ENCODE results near the gene KMT5C.

Gene KMT5C

GRCh38 chr19:55306712-55307111 is 33.0 kb upstream of the KMT5C start:
- TF ChIP-seq TAF1 (IDR thresholded peaks at IDR 0.05; ENCODE audit: borderline replicate concordance, low read depth, low read length) (no peak), POLR2A (IDR thresholded peaks at IDR 0.05; ENCODE audit: low read depth, low read length) (no peak), POLR2AphosphoS5 (IDR thresholded peaks at IDR 0.05; ENCODE audit: low read depth, low read length) (no peak)
- FAIRE-seq, result no peak
- no peak for DNase-seq (ENCODE audit: insufficient read length)

- TF ChIP-seq POLR2A (IDR thresholded peaks at IDR 0.05; ENCODE audit: low read depth, low read length) (no peak), POLR2AphosphoS5 (IDR thresholded peaks at IDR 0.05; ENCODE audit: low read depth, low read length) (no peak), TAF1 (IDR thresholded peaks at IDR 0.05; ENCODE audit: borderline replicate concordance, low read depth, low read length) (no peak)
- FAIRE-seq, result no peak
- DNase-seq (ENCODE audit: insufficient read length), result no peak
Measured at GRCh38 chr19:55308281-55308680, 31.4 kb upstream of the KMT5C start.

GRCh38 chr19:55309448-55309847 is 30.2 kb upstream of the KMT5C start:
- TF ChIP-seq TAF1 (IDR thresholded peaks at IDR 0.05; ENCODE audit: borderline replicate concordance, low read depth, low read length) (no peak), POLR2AphosphoS5 (IDR thresholded peaks at IDR 0.05; ENCODE audit: low read depth, low read length) (no peak), POLR2A (IDR thresholded peaks at IDR 0.05; ENCODE audit: low read depth, low read length) (no peak)
- FAIRE-seq (no peak), DNase-seq (ENCODE audit: insufficient read length) (no peak)

GRCh38 chr19:55310498-55310897 is 29.2 kb upstream of the KMT5C start:
- DNase-seq (ENCODE audit: insufficient read length) (no peak), FAIRE-seq (no peak)
- TF ChIP-seq TAF1 (IDR thresholded peaks at IDR 0.05; ENCODE audit: borderline replicate concordance, low read depth, low read length) (no peak), POLR2A (IDR thresholded peaks at IDR 0.05; ENCODE audit: low read depth, low read length) (no peak), POLR2AphosphoS5 (IDR thresholded peaks at IDR 0.05; ENCODE audit: low read depth, low read length) (no peak)

- no peak for DNase-seq (ENCODE audit: insufficient read length)
- TF ChIP-seq TAF1 (IDR thresholded peaks at IDR 0.05; ENCODE audit: borderline replicate concordance, low read depth, low read length) (no peak), POLR2AphosphoS5 (IDR thresholded peaks at IDR 0.05; ENCODE audit: low read depth, low read length) (no peak), POLR2A (IDR thresholded peaks at IDR 0.05; ENCODE audit: low read depth, low read length) (no peak)
- no peak for FAIRE-seq
Measured at GRCh38 chr19:55311397-55311796, 28.3 kb upstream of the KMT5C start.

- no peak for DNase-seq (ENCODE audit: insufficient read length)
- TF ChIP-seq POLR2AphosphoS5 (IDR thresholded peaks at IDR 0.05; ENCODE audit: low read depth, low read length), result no peak
- TF ChIP-seq POLR2A (IDR thresholded peaks at IDR 0.05; ENCODE audit: low read depth, low read length), result no peak
- TF ChIP-seq TAF1 (IDR thresholded peaks at IDR 0.05; ENCODE audit: borderline replicate concordance, low read depth, low read length), result no peak
- FAIRE-seq, result no peak
Measured at GRCh38 chr19:55311797-55312196, 27.9 kb upstream of the KMT5C start.

- TF ChIP-seq TAF1 (IDR thresholded peaks at IDR 0.05; ENCODE audit: borderline replicate concordance, low read depth, low read length), result no peak
- no peak for TF ChIP-seq POLR2AphosphoS5 (IDR thresholded peaks at IDR 0.05; ENCODE audit: low read depth, low read length)
- no peak for TF ChIP-seq POLR2A (IDR thresholded peaks at IDR 0.05; ENCODE audit: low read depth, low read length)
- FAIRE-seq (no peak), DNase-seq (ENCODE audit: insufficient read length) (no peak)
Measured at GRCh38 chr19:55312621-55313512, 26.8 kb upstream of the KMT5C start.

GRCh38 chr19:55314396-55314795 is 25.3 kb upstream of the KMT5C start:
- FAIRE-seq (no peak), DNase-seq (ENCODE audit: insufficient read length) (no peak)
- TF ChIP-seq POLR2AphosphoS5 (IDR thresholded peaks at IDR 0.05; ENCODE audit: low read depth, low read length) (no peak), POLR2A (IDR thresholded peaks at IDR 0.05; ENCODE audit: low read depth, low read length) (no peak), TAF1 (IDR thresholded peaks at IDR 0.05; ENCODE audit: borderline replicate concordance, low read depth, low read length) (no peak)

- DNase-seq (ENCODE audit: insufficient read length) (no peak), FAIRE-seq (no peak)
- TF ChIP-seq POLR2AphosphoS5 (IDR thresholded peaks at IDR 0.05; ENCODE audit: low read depth, low read length) (no peak), TAF1 (IDR thresholded peaks at IDR 0.05; ENCODE audit: borderline replicate concordance, low read depth, low read length) (no peak), POLR2A (IDR thresholded peaks at IDR 0.05; ENCODE audit: low read depth, low read length) (no peak)
Measured at GRCh38 chr19:55315956-55316525, 23.6 kb upstream of the KMT5C start.

- no peak for DNase-seq (ENCODE audit: insufficient read length)
- TF ChIP-seq TAF1 (IDR thresholded peaks at IDR 0.05; ENCODE audit: borderline replicate concordance, low read depth, low read length) (no peak), POLR2AphosphoS5 (IDR thresholded peaks at IDR 0.05; ENCODE audit: low read depth, low read length) (no peak), POLR2A (IDR thresholded peaks at IDR 0.05; ENCODE audit: low read depth, low read length) (no peak)
- FAIRE-seq, result no peak
Measured at GRCh38 chr19:55316646-55317045, 23.0 kb upstream of the KMT5C start.

- no peak for FAIRE-seq
- no peak for TF ChIP-seq POLR2A (IDR thresholded peaks at IDR 0.05; ENCODE audit: low read depth, low read length)
- TF ChIP-seq POLR2AphosphoS5 (IDR thresholded peaks at IDR 0.05; ENCODE audit: low read depth, low read length), result no peak
- TF ChIP-seq TAF1 (IDR thresholded peaks at IDR 0.05; ENCODE audit: borderline replicate concordance, low read depth, low read length), result no peak
Measured at GRCh38 chr19:55319785-55320184, 19.9 kb upstream of the KMT5C start.

More at GRCh38 chr19:55319785-55320184, 19.9 kb upstream of the KMT5C start:
- peak; percentile 60 for DNase-seq (ENCODE audit: insufficient read length)
